SJSA1 (cell line): ENCODE measurements around the gene TSPAN8. TPM values are rescaled to one million over a fixed set of nuclear protein-coding genes. Genes with fewer than 3 reads are reported as not detected.

Experiments
- DNase-seq, 2 experiments: peaks; one replicate each; pipeline ENCODE4 v3.0.0-alpha.2; 2015 to 2020; ENCODE audit warnings: low spot score in 2 of 2, low read depth in 1 of 2
- H3K27ac ChIP-seq: fragments of 250-450 bp; sonication (Bioruptor Pico); 2 replicates; pipeline ENCODE4 v1.5.1; 2020; ENCODE audit warnings: mild to moderate bottlenecking, moderate library complexity
- H3K27me3 ChIP-seq: fragments of 250-450 bp; sonication (Bioruptor Pico); replicated peaks from 2 replicates; pipeline ENCODE4 v1.5.1; 2020; ENCODE audit warnings: mild to moderate bottlenecking, moderate library complexity
- H3K36me3 ChIP-seq: fragments of 250-450 bp; sonication (Bioruptor Pico); 2 replicates; pipeline ENCODE4 v1.5.1; 2020; ENCODE audit warnings: mild to moderate bottlenecking
- H3K4me1 ChIP-seq: fragments of 250-450 bp; sonication (Bioruptor Pico); replicated peaks from 2 replicates; pipeline ENCODE4 v1.6.1; 2021; ENCODE audit warnings: mild to moderate bottlenecking
- H3K4me3 ChIP-seq: fragments of 250-450 bp; sonication (Bioruptor Pico); 2 replicates; pipeline ENCODE4 v1.5.1; 2020; ENCODE audit warnings: mild to moderate bottlenecking
- H3K9me3 ChIP-seq: fragments of 250-450 bp; sonication (Bioruptor Pico); replicated peaks from 2 replicates; pipeline ENCODE4 v1.5.1; 2020; ENCODE audit warnings: mild to moderate bottlenecking
- total RNA-seq: library from RNA; depleted of rRNA; stranded (reverse); fragments of >200 nt; shearing (Covaris generic); gene quantifications from 2 replicates; pipeline ENCODE4 v1.2.3, GENCODE V29; 2014; rRNA removed

TSPAN8 gene
- not detected in 2 replicates for total RNA-seq

GRCh38 chr12:71157601-71158233 is at the start of gene TSPAN8:
TSPAN8 (minus strand) TSS chr12:71157999; CDS start chr12:71157678, 321 bp downstream.
- H3K9me3 ChIP-seq = no peaks in the 10 kb centered on the region
- no peaks in the 10 kb centered on the region for H3K36me3 ChIP-seq
- H3K4me1 ChIP-seq = no peaks in the 10 kb centered on the region
- no peak within 1 kb of the TSS for H3K27ac ChIP-seq
- H3K4me3 ChIP-seq = no peak within 1 kb of the TSS
- DNase-seq = no peak
- no peaks in the 10 kb centered on the region for H3K27me3 ChIP-seq

GRCh38 chr12:71201136-71201679 is 43.4 kb upstream of the TSPAN8 start:
- Histone ChIP-seq H3K27me3 (no peaks in the 10 kb centered on the region), H3K4me1 (no peaks in the 10 kb centered on the region), H3K27ac (no peak overlapping the region), H3K4me3 (no peak overlapping the region), H3K36me3 (no peaks in the 10 kb centered on the region), H3K9me3 (no peaks in the 10 kb centered on the region)
- no peak for DNase-seq

GRCh38 chr12:71200706-71201105 is 42.9 kb upstream of the TSPAN8 start:
- Histone ChIP-seq H3K27ac (no peak overlapping the region), H3K36me3 (no peaks in the 10 kb centered on the region), H3K9me3 (no peaks in the 10 kb centered on the region), H3K4me1 (no peaks in the 10 kb centered on the region), H3K27me3 (no peaks in the 10 kb centered on the region), H3K4me3 (no peak overlapping the region)
- no peak for DNase-seq

GRCh38 chr12:71197460-71197859 is 39.7 kb upstream of the TSPAN8 start:
- H3K4me1 ChIP-seq = no peaks in the 10 kb centered on the region
- DNase-seq = no peak
- no peaks in the 10 kb centered on the region for H3K9me3 ChIP-seq
- no peak overlapping the region for H3K4me3 ChIP-seq
- H3K36me3 ChIP-seq = no peaks in the 10 kb centered on the region
- H3K27ac ChIP-seq = no peak overlapping the region
- no peaks in the 10 kb centered on the region for H3K27me3 ChIP-seq

- H3K27ac ChIP-seq = no peak overlapping the region
- H3K9me3 ChIP-seq = no peaks in the 10 kb centered on the region
- no peaks in the 10 kb centered on the region for H3K4me1 ChIP-seq
- H3K27me3 ChIP-seq = no peaks in the 10 kb centered on the region
- no peaks in the 10 kb centered on the region for H3K36me3 ChIP-seq
- no peak for DNase-seq
- H3K4me3 ChIP-seq = no peak overlapping the region
Measured at GRCh38 chr12:71195338-71195896, 37.6 kb upstream of the TSPAN8 start.

GRCh38 chr12:71194657-71195056 is 36.9 kb upstream of the TSPAN8 start:
- H3K27me3 ChIP-seq = no peaks in the 10 kb centered on the region
- no peak overlapping the region for H3K4me3 ChIP-seq
- no peak overlapping the region for H3K27ac ChIP-seq
- DNase-seq = no peak
- H3K9me3 ChIP-seq = no peaks in the 10 kb centered on the region
- H3K36me3 ChIP-seq = no peaks in the 10 kb centered on the region
- no peaks in the 10 kb centered on the region for H3K4me1 ChIP-seq

GRCh38 chr12:71193041-71193440 is 35.2 kb upstream of the TSPAN8 start:
- Histone ChIP-seq H3K36me3 (no peaks in the 10 kb centered on the region), H3K27me3 (no peaks in the 10 kb centered on the region), H3K4me1 (no peaks in the 10 kb centered on the region), H3K27ac (no peak overlapping the region), H3K9me3 (no peaks in the 10 kb centered on the region), H3K4me3 (no peak overlapping the region)
- DNase-seq = no peak

GRCh38 chr12:71191509-71192196 is 33.9 kb upstream of the TSPAN8 start:
- Histone ChIP-seq H3K4me3 (no peak overlapping the region), H3K27ac (no peak overlapping the region), H3K9me3 (no peaks in the 10 kb centered on the region), H3K4me1 (no peaks in the 10 kb centered on the region), H3K27me3 (no peaks in the 10 kb centered on the region), H3K36me3 (no peaks in the 10 kb centered on the region)
- no peak for DNase-seq

GRCh38 chr12:71190822-71191221 is 33.0 kb upstream of the TSPAN8 start:
- DNase-seq = no peak
- Histone ChIP-seq H3K4me3 (no peak overlapping the region), H3K27me3 (no peaks in the 10 kb centered on the region), H3K4me1 (no peaks in the 10 kb centered on the region), H3K36me3 (no peaks in the 10 kb centered on the region), H3K9me3 (no peaks in the 10 kb centered on the region), H3K27ac (no peak overlapping the region)

GRCh38 chr12:71187379-71187778 is 29.6 kb upstream of the TSPAN8 start:
- Histone ChIP-seq H3K27ac (no peak overlapping the region), H3K27me3 (no peaks in the 10 kb centered on the region), H3K4me3 (no peak overlapping the region), H3K36me3 (no peaks in the 10 kb centered on the region), H3K4me1 (peaks cover 5% of the 10 kb centered on the region), H3K9me3 (no peaks in the 10 kb centered on the region)
- no peak for DNase-seq

- Histone ChIP-seq H3K27me3 (no peaks in the 10 kb centered on the region), H3K4me3 (no peak overlapping the region), H3K9me3 (no peaks in the 10 kb centered on the region), H3K36me3 (no peaks in the 10 kb centered on the region), H3K27ac (no peak overlapping the region), H3K4me1 (peaks cover 5% of the 10 kb centered on the region)
- no peak for DNase-seq
Measured at GRCh38 chr12:71186571-71187288, 28.9 kb upstream of the TSPAN8 start.

- Histone ChIP-seq H3K36me3 (no peaks in the 10 kb centered on the region), H3K4me1 (peaks cover 5% of the 10 kb centered on the region), H3K27me3 (no peaks in the 10 kb centered on the region), H3K9me3 (no peaks in the 10 kb centered on the region), H3K4me3 (no peak overlapping the region), H3K27ac (no peak overlapping the region)
- DNase-seq = no peak
Measured at GRCh38 chr12:71183846-71184245, 26.0 kb upstream of the TSPAN8 start.

- Histone ChIP-seq H3K4me1 (peaks cover 5% of the 10 kb centered on the region), H3K27ac (no peak overlapping the region), H3K27me3 (no peaks in the 10 kb centered on the region), H3K4me3 (no peak overlapping the region), H3K36me3 (no peaks in the 10 kb centered on the region), H3K9me3 (no peaks in the 10 kb centered on the region)
- no peak for DNase-seq
Measured at GRCh38 chr12:71183018-71183417, 25.2 kb upstream of the TSPAN8 start.

- Histone ChIP-seq H3K27ac (no peak overlapping the region), H3K4me1 (peaks cover 7% of the 10 kb centered on the region), H3K9me3 (no peaks in the 10 kb centered on the region), H3K36me3 (no peaks in the 10 kb centered on the region), H3K4me3 (no peak overlapping the region), H3K27me3 (no peaks in the 10 kb centered on the region)
- no peak for DNase-seq
Measured at GRCh38 chr12:71178162-71178561, 20.4 kb upstream of the TSPAN8 start.
